ENCODE data around the gene ATXN7. TPM values are rescaled to one million over a fixed set of nuclear protein-coding genes. Genes with fewer than 3 reads are reported as not detected.

Gene ATXN7
- total RNA-seq, 2 experiments from 2014 or later, result 289 to 304 TPM

- ATAC-seq (ENCODE audit: poor library complexity) (no peak), DNase-seq (no peak)
- H3K27ac ChIP-seq (ENCODE audit: low read depth in 1 of 2, low read length in 2 of 2), result no peak overlapping the region
- H3K9me3 ChIP-seq (ENCODE audit: control insufficient read depth in 1 of 2, insufficient read depth in 1 of 2, low read length in 2 of 2), result no peaks in the 10 kb centered on the region
- peaks cover 80% of the 10 kb centered on the region for H3K4me1 Mint-ChIP-seq (ENCODE audit: low read depth)
- H3K4me3 Mint-ChIP-seq, result no peak overlapping the region
- no peak for TF ChIP-seq CTCF (IDR thresholded peaks at IDR 0.05)
- CTCF ChIA-PET, result interaction anchor here (1.1 to 1.2 kb wide), 2 partner anchors 10 to 12 kb away, joined by 3 read pairs; no protein-coding TSS in a partner anchor
- H3K4me3 ChIP-seq (ENCODE audit: low read length), result no peak overlapping the region
- intact Hi-C loops (cut with DNase I, micrococcal nuclease), result no loop called here
- H3K36me3 ChIP-seq (ENCODE audit: insufficient read depth, low read length), result peaks cover 5% of the 10 kb centered on the region
- peak overlapping the region; percentile 0 for H3K27ac Mint-ChIP-seq
- H3K4me1 ChIP-seq (ENCODE audit: insufficient read depth, low read length), result peaks cover 19% of the 10 kb centered on the region
- no peaks in the 10 kb centered on the region for H3K9me3 Mint-ChIP-seq
- H3K36me3 Mint-ChIP-seq (ENCODE audit: low read depth), result no peaks in the 10 kb centered on the region
- no peaks in the 10 kb centered on the region for H3K27me3 ChIP-seq (ENCODE audit: control insufficient read depth in 1 of 2, insufficient read depth in 2 of 2, low read length in 2 of 2)
- no peaks in the 10 kb centered on the region for H3K27me3 Mint-ChIP-seq
- POLR2A ChIA-PET, result interaction anchor here (0.8 to 2.2 kb wide), 5 partner anchors 10 to 101 kb away, joined by 3 to 6 read pairs (median 6); partner anchors contain the start of genes ATXN7 and THOC7
Observed at GRCh38 chr3:63877737-63878393, 14.2 kb downstream of the ATXN7 start.

GRCh38 chr3:63878394-63879060 lies 14.9 kb downstream of the ATXN7 start:
- Histone ChIP-seq H3K27me3 (ENCODE audit: control insufficient read depth in 1 of 2, insufficient read depth in 2 of 2, low read length in 2 of 2) (no peaks in the 10 kb centered on the region), H3K36me3 (ENCODE audit: insufficient read depth, low read length) (peaks cover under 1% of the 10 kb centered on the region), H3K27ac (ENCODE audit: low read depth in 1 of 2, low read length in 2 of 2) (no peak overlapping the region), H3K4me3 (ENCODE audit: low read length) (no peak overlapping the region), H3K9me3 (ENCODE audit: control insufficient read depth in 1 of 2, insufficient read depth in 1 of 2, low read length in 2 of 2) (no peaks in the 10 kb centered on the region), H3K4me1 (ENCODE audit: insufficient read depth, low read length) (peaks cover 19% of the 10 kb centered on the region)
- Mint-ChIP-seq H3K4me1 (ENCODE audit: low read depth) (peaks cover 80% of the 10 kb centered on the region), H3K27ac (peak overlapping the region; percentile 0), H3K4me3 (no peak overlapping the region), H3K9me3 (no peaks in the 10 kb centered on the region), H3K27me3 (no peaks in the 10 kb centered on the region), H3K36me3 (ENCODE audit: low read depth) (no peaks in the 10 kb centered on the region)
- intact Hi-C loops (cut with DNase I, micrococcal nuclease), result no loop called here
- ATAC-seq (ENCODE audit: poor library complexity), result no peak
- POLR2A ChIA-PET, result interaction anchor here (1.2 kb wide), 1 partner anchor 15 kb away, joined by 6 read pairs; the partner anchor contains the start of genes ATXN7 and THOC7
- DNase-seq, result no peak
- TF ChIP-seq CTCF (IDR thresholded peaks at IDR 0.05), result no peak
- CTCF ChIA-PET, result no interaction called here

- POLR2A ChIA-PET, result no interaction called here
Observed at GRCh38 chr3:63880653-63881052, 17.0 kb downstream of the ATXN7 start.

More at GRCh38 chr3:63880653-63881052, 17.0 kb downstream of the ATXN7 start:
- Histone ChIP-seq H3K27ac (ENCODE audit: low read depth in 1 of 2, low read length in 2 of 2) (no peak overlapping the region), H3K36me3 (ENCODE audit: insufficient read depth, low read length) (no peaks in the 10 kb centered on the region), H3K4me3 (ENCODE audit: low read length) (no peak overlapping the region), H3K9me3 (ENCODE audit: control insufficient read depth in 1 of 2, insufficient read depth in 1 of 2, low read length in 2 of 2) (no peaks in the 10 kb centered on the region), H3K4me1 (ENCODE audit: insufficient read depth, low read length) (peaks cover 16% of the 10 kb centered on the region), H3K27me3 (ENCODE audit: control insufficient read depth in 1 of 2, insufficient read depth in 2 of 2, low read length in 2 of 2) (no peaks in the 10 kb centered on the region)
- CTCF ChIA-PET, result no interaction called here
- ATAC-seq (ENCODE audit: poor library complexity), result no peak
- no peak for TF ChIP-seq CTCF (IDR thresholded peaks at IDR 0.05)
- peak overlapping the region; percentile 12 for H3K4me3 Mint-ChIP-seq
- peaks cover 69% of the 10 kb centered on the region for H3K4me1 Mint-ChIP-seq (ENCODE audit: low read depth)
- DNase-seq, result no peak
- no peaks in the 10 kb centered on the region for H3K36me3 Mint-ChIP-seq (ENCODE audit: low read depth)
- peak overlapping the region; percentile 0 for H3K27ac Mint-ChIP-seq
- H3K27me3 Mint-ChIP-seq, result no peaks in the 10 kb centered on the region
- H3K9me3 Mint-ChIP-seq, result no peaks in the 10 kb centered on the region
- intact Hi-C loops (cut with DNase I, micrococcal nuclease), result no loop called here

Data from CD4-positive, alpha-beta T cell (primary cell).